Measurements from ENCODE around the gene RS1. TPM values are rescaled to one million over a fixed set of nuclear protein-coding genes. Genes with fewer than 3 reads are reported as not detected.

Gene RS1
- 0.08 TPM in 1 of 2 replicates, not detected in the other for total RNA-seq (2014; rRNA removed; shearing (Covaris generic))
- not detected in 2 replicates for polyA plus RNA-seq (2015; cell fraction: cytosol; rRNA removed)
- not detected in 2 replicates for polyA plus RNA-seq (2015; cell fraction: nucleus; rRNA removed)

DNA sequence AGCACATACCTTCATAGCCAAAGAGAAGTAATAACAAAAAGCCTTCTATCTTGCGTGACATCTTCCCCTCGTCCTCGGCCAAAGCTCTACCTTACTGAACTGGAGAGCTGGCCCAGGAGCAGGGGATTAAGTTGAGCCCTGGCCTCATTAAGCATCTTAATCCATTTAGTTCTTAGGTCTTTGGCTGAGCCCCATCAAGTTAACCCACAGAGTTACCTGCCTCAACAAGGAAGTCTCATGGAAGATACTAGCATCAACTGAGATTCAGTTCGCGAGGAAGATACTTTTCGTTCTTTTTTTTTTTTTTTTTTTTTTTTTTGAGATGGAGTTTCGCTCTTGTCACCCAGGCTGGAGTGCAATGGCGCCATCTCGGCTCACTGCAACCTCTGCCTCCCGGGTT, at the start of gene RS1:
Gene RS1 (minus strand): TSS at position 101 of the 400 bp plus-strand sequence. CDS start 40 bp downstream, at position 61.
- no peak for DNase-seq (ENCODE audit: low read depth, low spot score)
- in situ Hi-C loops (cut with HindIII; ENCODE audit: low pct_unique_long_range_greater_than_20kb, low sequenced_read_pairs): no loop called here

GRCh38 chrX:18719852-18720251, 47.9 kb upstream of the RS1 start:
- in situ Hi-C loops (cut with HindIII; ENCODE audit: low pct_unique_long_range_greater_than_20kb, low sequenced_read_pairs): no loop called here
- DNase-seq (ENCODE audit: low read depth, low spot score): no peak

DNA sequence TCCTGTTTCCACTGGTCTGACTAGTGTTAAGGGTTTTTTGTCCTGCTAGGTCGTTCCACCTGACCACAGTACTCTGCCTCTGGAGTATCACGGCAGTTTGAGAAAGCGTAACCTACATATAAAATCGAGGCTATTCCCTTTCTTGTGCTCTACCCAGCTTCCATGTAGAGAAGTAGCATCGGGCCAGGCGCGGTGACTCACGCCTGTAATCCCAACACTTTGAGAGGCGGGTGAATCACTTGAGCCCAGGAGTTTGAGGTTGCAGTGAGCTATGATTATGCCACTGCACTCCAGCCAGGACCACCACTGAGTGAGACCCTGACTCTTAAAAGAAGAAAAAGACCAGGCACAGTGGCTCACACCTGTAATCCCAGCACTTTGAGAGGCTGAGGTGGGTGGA, 43.0 kb upstream of the RS1 start:
- in situ Hi-C loops (cut with HindIII; ENCODE audit: low pct_unique_long_range_greater_than_20kb, low sequenced_read_pairs): no loop called here
- no peak for DNase-seq (ENCODE audit: low read depth, low spot score)

DNA sequence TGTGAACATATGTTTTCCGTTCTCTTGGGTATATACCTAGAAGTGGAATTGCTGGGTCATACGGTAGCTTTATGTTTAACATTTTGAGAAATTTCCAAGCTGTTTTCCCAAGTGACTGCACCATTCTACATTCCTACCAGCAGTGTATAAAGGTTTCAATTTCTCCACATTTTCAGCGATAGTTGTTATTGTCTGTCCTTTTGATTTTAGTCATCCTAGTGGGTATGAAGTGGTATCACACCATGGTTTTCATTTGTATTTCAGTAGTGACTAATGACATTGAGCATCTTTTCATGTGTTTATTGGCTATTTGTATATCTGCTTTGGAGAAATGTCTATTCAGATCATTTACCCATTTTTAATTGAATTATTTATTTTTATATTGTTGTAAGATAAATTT, 37.9 kb upstream of the RS1 start:
- in situ Hi-C loops (cut with HindIII; ENCODE audit: low pct_unique_long_range_greater_than_20kb, low sequenced_read_pairs): no loop called here
- DNase-seq (ENCODE audit: low read depth, low spot score): peak; percentile 2

- DNase-seq (ENCODE audit: low read depth, low spot score): peak; percentile 50
- in situ Hi-C loops (cut with HindIII; ENCODE audit: low pct_unique_long_range_greater_than_20kb, low sequenced_read_pairs): no loop called here
Measured at GRCh38 chrX:18707426-18708049, 35.6 kb upstream of the RS1 start, which contains the start of gene PPEF1. Gene PPEF1, plus strand, starts transcription at chrX:18707645. Its CDS starts 136 bp downstream, at chrX:18707781.

DNA sequence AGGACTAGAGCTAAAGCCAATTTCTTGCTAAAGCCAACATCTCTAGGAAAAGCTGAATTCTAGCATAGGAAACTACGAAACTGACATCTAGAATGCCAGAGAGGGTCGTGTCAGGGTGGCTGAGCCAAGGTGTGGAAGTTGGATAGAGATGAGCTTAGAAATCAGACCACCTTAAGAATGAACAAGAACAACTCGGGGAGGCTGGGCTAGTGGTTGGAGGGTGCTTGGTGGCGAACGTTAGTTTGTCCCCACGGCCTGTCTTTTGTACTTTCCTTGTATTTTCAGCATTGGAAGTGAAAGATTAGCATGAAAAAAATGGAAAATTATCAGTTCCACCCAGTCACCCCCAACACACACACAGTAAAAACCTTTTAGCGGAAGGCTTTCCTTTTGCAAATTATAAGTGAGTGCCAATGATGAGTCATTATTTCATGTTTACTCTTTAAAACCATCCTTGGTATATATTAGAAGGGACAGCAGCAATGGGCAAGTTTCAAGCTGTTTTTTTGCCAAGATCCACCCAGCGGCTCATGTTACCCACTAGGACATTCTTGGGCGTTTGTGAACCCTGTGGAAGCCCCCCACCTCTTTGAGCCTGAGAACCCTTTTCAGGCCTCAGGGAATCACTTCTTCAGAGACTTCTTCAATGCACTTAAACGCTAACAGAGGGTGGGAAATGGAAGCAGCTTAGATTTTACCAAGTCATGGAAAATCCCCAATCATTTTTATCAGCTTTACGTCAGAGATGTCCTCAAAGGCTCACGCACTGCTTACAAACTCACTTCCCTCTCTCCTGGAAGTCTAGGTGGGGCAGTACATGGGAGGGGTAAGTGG, 30.7 kb upstream of the RS1 start:
- no peak for DNase-seq (ENCODE audit: low read depth, low spot score)
- in situ Hi-C loops (cut with HindIII; ENCODE audit: low pct_unique_long_range_greater_than_20kb, low sequenced_read_pairs): no loop called here

GRCh38 chrX:18701621-18702361, 29.9 kb upstream of the RS1 start:
- DNase-seq (ENCODE audit: low read depth, low spot score): no peak
- in situ Hi-C loops (cut with HindIII; ENCODE audit: low pct_unique_long_range_greater_than_20kb, low sequenced_read_pairs): no loop called here

- in situ Hi-C loops (cut with HindIII; ENCODE audit: low pct_unique_long_range_greater_than_20kb, low sequenced_read_pairs): no loop called here
- no peak for DNase-seq (ENCODE audit: low read depth, low spot score)
Measured at GRCh38 chrX:18698737-18699650, 27.1 kb upstream of the RS1 start.

- DNase-seq (ENCODE audit: low read depth, low spot score): no peak
- in situ Hi-C loops (cut with HindIII; ENCODE audit: low pct_unique_long_range_greater_than_20kb, low sequenced_read_pairs): no loop called here
Measured at GRCh38 chrX:18696653-18697052, 24.7 kb upstream of the RS1 start.

- no peak for DNase-seq (ENCODE audit: low read depth, low spot score)
- in situ Hi-C loops (cut with HindIII; ENCODE audit: low pct_unique_long_range_greater_than_20kb, low sequenced_read_pairs): no loop called here
Measured at GRCh38 chrX:18692541-18692940, 20.6 kb upstream of the RS1 start.

GRCh38 chrX:18691431-18691830, 19.5 kb upstream of the RS1 start:
- DNase-seq (ENCODE audit: low read depth, low spot score): no peak
- in situ Hi-C loops (cut with HindIII; ENCODE audit: low pct_unique_long_range_greater_than_20kb, low sequenced_read_pairs): no loop called here

DNA sequence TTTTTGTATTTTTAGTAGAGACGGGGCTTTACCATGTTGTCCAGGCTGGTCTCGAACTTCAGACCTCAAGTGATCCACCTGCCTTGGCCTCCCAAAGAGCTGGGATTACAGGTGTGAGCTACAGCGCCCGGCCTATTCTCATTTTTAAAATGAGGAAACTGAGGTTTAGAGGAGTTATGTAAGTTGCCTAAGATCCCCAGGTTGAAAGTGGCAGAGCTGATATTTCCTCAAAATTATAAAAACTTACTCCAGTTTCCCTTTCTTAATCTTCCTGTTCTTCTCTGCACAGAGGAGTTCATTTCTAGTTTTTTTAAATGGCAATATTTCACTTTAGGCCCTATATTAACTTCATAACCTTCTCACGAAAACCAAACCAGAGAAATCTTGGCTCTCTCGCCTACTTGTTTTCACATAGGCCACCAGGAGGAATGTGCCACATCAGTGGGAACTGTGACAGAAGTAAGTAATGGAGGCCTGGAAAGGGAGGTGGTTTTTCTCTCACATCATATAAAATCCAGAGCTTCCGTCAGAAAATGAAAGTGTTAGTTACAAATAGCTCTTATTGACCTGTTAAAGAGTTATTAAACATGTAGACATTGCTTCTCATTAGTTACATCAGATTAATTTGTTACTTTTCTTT, 16.1 kb upstream of the RS1 start:
- DNase-seq (ENCODE audit: low read depth, low spot score): no peak
- in situ Hi-C loops (cut with HindIII; ENCODE audit: low pct_unique_long_range_greater_than_20kb, low sequenced_read_pairs): no loop called here

GRCh38 chrX:18682979-18683387, 11.1 kb upstream of the RS1 start:
- in situ Hi-C loops (cut with HindIII; ENCODE audit: low pct_unique_long_range_greater_than_20kb, low sequenced_read_pairs): no loop called here
- no peak for DNase-seq (ENCODE audit: low read depth, low spot score)

DNA sequence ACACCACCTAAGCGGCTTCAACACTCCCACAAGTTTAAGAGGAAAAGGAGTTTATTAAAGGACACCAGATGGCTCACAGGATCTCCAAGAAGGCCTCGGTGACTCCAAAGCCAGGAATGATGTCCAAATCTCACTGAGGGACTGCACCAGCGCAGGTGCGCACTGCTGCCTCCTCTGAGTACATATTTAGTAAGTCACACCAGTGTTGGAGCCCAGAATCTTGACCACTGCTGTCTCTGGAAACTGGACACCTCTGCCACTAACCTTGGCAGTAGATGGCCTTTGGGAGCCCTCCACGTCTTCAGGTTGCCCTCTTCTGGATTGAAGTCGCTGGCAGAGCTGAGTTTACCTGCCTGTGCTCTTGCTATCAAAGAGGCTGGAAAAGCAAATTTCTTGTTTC, 10.1 kb upstream of the RS1 start:
- no peak for DNase-seq (ENCODE audit: low read depth, low spot score)
- in situ Hi-C loops (cut with HindIII; ENCODE audit: low pct_unique_long_range_greater_than_20kb, low sequenced_read_pairs): no loop called here

GRCh38 chrX:18677161-18677869, 5.4 kb upstream of the RS1 start:
- DNase-seq (ENCODE audit: low read depth, low spot score): no peak
- in situ Hi-C loops (cut with HindIII; ENCODE audit: low pct_unique_long_range_greater_than_20kb, low sequenced_read_pairs): no loop called here

- peak; percentile 39 for DNase-seq (ENCODE audit: low read depth, low spot score)
- in situ Hi-C loops (cut with HindIII; ENCODE audit: low pct_unique_long_range_greater_than_20kb, low sequenced_read_pairs): no loop called here
Measured at GRCh38 chrX:18676470-18676869, 4.6 kb upstream of the RS1 start.
